ENCODE measurements around the gene S100B. TPM values are rescaled to one million over a fixed set of nuclear protein-coding genes. Genes with fewer than 3 reads are reported as not detected.

Gene S100B
- total and polyA plus RNA-seq, 12 donors = 0.48 to 39.3 (median 8.3) TPM

DNA sequence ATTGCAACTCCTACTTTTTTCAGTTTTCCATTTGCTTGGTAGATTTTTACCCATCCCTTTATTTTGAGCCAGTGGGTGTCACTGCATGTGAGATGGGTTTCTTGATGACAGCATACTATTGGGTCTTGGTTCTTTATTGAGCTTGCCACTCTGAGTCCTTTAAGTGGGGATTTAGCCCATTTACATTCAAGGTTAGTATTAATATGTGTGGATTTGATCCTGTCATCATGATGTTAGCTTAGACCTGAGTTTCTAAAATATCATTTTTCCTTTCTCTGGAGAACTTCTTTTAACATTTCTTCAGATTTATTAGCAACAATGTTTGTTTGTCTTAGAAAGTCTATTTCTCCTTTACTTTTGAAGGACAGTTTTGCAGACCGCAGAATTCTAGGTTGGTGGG is 11.8 kb upstream of the S100B start:
- Histone ChIP-seq H3K27ac (no peak overlapping the region), H3K9me3 (replicated peaks in 1 of 3) (no peaks in the 10 kb centered on the region), H3K4me3 (no peak overlapping the region), H3K27me3 (no peaks in the 10 kb centered on the region), H3K4me1 (replicated peaks in 1 of 2) (no peaks in the 10 kb centered on the region), H3K36me3 (replicated peaks in 1 of 2) (no peaks in the 10 kb centered on the region)
- intact Hi-C loops (cut with DNase I) = no loop called here
- TF ChIP-seq, protein P1, sequence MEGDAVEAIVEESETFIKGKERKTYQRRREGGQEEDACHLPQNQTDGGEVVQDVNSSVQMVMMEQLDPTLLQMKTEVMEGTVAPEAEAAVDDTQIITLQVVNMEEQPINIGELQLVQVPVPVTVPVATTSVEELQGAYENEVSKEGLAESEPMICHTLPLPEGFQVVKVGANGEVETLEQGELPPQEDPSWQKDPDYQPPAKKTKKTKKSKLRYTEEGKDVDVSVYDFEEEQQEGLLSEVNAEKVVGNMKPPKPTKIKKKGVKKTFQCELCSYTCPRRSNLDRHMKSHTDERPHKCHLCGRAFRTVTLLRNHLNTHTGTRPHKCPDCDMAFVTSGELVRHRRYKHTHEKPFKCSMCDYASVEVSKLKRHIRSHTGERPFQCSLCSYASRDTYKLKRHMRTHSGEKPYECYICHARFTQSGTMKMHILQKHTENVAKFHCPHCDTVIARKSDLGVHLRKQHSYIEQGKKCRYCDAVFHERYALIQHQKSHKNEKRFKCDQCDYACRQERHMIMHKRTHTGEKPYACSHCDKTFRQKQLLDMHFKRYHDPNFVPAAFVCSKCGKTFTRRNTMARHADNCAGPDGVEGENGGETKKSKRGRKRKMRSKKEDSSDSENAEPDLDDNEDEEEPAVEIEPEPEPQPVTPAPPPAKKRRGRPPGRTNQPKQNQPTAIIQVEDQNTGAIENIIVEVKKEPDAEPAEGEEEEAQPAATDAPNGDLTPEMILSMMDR (IDR thresholded peaks at IDR 0.05) = no peak
- no peak for TF ChIP-seq POLR2A (IDR thresholded peaks at IDR 0.05)
- no peak for DNase-seq
- 97 to 100% (median 98%) methylated on average over 1 of the region's 1 CpG for WGBS, 4 donors

DNA sequence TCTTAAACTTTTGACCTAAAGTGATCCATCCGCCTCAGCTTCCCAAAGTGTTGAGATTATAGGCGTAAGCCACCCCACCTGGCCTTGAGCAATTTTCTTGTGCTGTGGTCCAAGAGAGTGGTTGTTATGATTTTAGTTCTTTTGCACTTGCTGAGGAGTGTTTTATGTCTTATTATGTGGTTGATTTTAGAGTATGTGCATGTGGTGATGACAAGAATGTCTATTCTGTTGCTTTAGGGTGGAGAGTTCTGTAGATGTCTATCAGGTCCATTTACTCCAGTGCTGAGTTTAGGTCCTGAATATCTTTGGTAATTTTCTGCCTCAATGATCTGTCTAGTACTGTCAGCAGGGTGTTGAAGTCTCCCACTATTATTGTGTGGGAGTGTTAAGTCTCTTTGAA is 11.2 kb upstream of the S100B start:
- 74 to 93% (median 86%) methylated on average over 2 of the region's 2 CpGs for WGBS, 4 donors
- intact Hi-C loops (cut with DNase I) = no loop called here
- no peaks in the 10 kb centered on the region for H3K9me3 ChIP-seq (replicated peaks in 1 of 3)

DNA sequence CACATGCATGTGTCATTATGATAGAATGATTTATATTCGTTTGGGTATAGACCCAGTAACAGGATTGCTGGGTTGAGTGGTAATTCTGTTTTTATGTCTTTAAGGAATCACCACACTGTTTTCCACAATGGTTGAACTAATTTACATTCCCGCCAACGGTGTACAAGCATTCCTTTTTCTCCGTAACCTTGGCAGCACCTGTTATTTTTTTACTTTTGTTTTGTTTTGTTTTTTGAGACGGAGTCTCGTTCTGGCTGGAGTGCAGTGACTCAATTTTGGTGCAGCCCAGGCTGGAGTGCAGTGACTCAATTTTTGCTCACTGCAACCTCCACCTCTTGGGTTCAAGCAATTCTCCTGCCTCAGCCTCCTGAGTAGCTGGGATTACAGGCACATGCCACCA is 8.5 kb upstream of the S100B start:
- intact Hi-C loops (cut with DNase I) = no loop called here
- Histone ChIP-seq H3K4me3 (no peak overlapping the region), H3K9me3 (replicated peaks in 1 of 3) (no peaks in the 10 kb centered on the region), H3K27me3 (peaks cover 6% of the 10 kb centered on the region), H3K27ac (no peak overlapping the region), H3K36me3 (replicated peaks in 1 of 2) (no peaks in the 10 kb centered on the region), H3K4me1 (replicated peaks in 1 of 2) (no peaks in the 10 kb centered on the region)
- 75 to 79% (median 77%) methylated on average over 6 of the region's 6 CpGs for WGBS, 4 donors
- DNase-seq = no peak
- TF ChIP-seq, protein P1 (IDR thresholded peaks at IDR 0.05) = no peak
- TF ChIP-seq POLR2A (IDR thresholded peaks at IDR 0.05) = no peak

More for the DNA sequence above, 11.2 kb upstream of the S100B start:
- no peak for DNase-seq
- TF ChIP-seq, protein P1 (IDR thresholded peaks at IDR 0.05) = no peak
- TF ChIP-seq POLR2A (IDR thresholded peaks at IDR 0.05) = no peak
- Histone ChIP-seq H3K4me1 (replicated peaks in 1 of 2) (no peaks in the 10 kb centered on the region), H3K27ac (no peak overlapping the region), H3K4me3 (no peak overlapping the region), H3K36me3 (replicated peaks in 1 of 2) (no peaks in the 10 kb centered on the region), H3K27me3 (no peaks in the 10 kb centered on the region)

DNA sequence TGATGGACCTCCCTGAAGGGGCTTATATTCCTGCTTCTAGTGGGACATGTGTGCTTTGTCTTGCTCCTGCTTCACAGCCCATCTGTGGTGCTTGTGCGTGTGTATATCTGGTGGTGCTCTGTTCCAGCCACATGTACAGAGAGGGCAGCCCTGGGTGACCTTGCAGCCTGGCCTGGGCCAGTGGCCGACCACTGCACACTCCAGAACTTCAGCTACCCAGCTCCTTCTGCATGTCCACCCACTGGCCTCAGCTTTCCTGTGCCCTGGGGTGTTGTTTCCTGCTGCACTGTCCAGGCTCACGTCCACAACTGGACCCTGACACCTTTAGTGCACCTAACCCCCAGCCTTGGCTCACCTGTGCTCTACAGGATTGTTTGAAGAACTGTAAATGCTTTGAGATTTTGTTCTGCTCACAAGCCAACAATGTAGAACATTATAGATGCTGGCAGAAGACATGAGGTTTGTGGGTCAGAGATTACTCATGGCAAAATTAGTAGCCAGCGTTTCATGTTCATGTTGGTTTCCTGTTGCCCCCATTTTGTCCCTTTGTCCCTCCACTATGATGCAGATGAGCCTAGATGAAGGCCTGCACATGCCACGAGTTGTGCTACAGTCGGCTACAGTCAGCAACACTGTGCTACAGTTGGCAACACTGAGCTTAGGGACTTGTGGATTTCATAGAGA is 5.3 kb upstream of the S100B start:
- 75 to 81% (median 78%) methylated on average over 6 of the region's 6 CpGs for WGBS, 4 donors
- H3K4me1 ChIP-seq (replicated peaks in 1 of 2) = no peaks in the 10 kb centered on the region
- no peak for DNase-seq
- H3K9me3 ChIP-seq (replicated peaks in 1 of 3) = no peaks in the 10 kb centered on the region
- TF ChIP-seq POLR2A (IDR thresholded peaks at IDR 0.05) = no peak
- TF ChIP-seq, protein P1 (IDR thresholded peaks at IDR 0.05) = no peak
- H3K36me3 ChIP-seq (replicated peaks in 1 of 2) = no peaks in the 10 kb centered on the region
- intact Hi-C loops (cut with DNase I) = no loop called here
- H3K27me3 ChIP-seq = peaks cover 6% of the 10 kb centered on the region
- no peak overlapping the region for H3K4me3 ChIP-seq
- no peak overlapping the region for H3K27ac ChIP-seq
